Activated naive CD4-positive, alpha-beta T cell treated with anti-CD3 and anti-CD28 coated beads for 36 hours (primary cell): ENCODE data around the gene EMC9. TPM values are rescaled to one million over a fixed set of nuclear protein-coding genes. Genes with fewer than 3 reads are reported as not detected.

Source experiments
- CTCF ChIA-PET: fragments of 350-600 bp; sonication (Branson Sonifier 250); formaldehyde crosslinking; loops from one replicate; lab custom pipeline; 2021; ENCODE audit warnings: antibody characterized with exemption; lab: Charles Lee
- DNase-seq: peaks from one replicate; pipeline ENCODE4 v3.0.0-alpha.2; 2020
- H3K27ac Mint-ChIP-seq: one replicate; pipeline ENCODE4 v1.8.0; 2021; ENCODE audit warnings: mild to moderate bottlenecking, mixed read lengths
- H3K27me3 Mint-ChIP-seq: one replicate; pipeline ENCODE4 v1.8.0; 2021; ENCODE audit warnings: low read depth, mixed read lengths
- H3K36me3 Mint-ChIP-seq: one replicate; pipeline ENCODE4 v1.8.0; 2021; ENCODE audit warnings: low read depth, mixed read lengths
- H3K4me1 Mint-ChIP-seq: one replicate; pipeline ENCODE4 v1.8.0; 2021; ENCODE audit warnings: low read depth, mixed read lengths
- H3K4me3 Mint-ChIP-seq: one replicate; pipeline ENCODE4 v1.8.0; 2021; ENCODE audit warnings: mild to moderate bottlenecking, moderate library complexity, mixed read lengths
- H3K9me3 Mint-ChIP-seq: one replicate; pipeline ENCODE4 v1.8.0; 2021; ENCODE audit warnings: mixed read lengths
- intact Hi-C: fragments of 100-400 bp; cut with micrococcal nuclease; formaldehyde crosslinking; loops from one replicate; pipeline ENCODE4 v1.15.1; 2023
- total RNA-seq, 2 experiments: library from RNA; stranded (reverse); gene quantifications; one replicate each; pipeline ENCODE4 v1.2.3, GENCODE V29; 2021

EMC9 gene
- total RNA-seq, 2 experiments from 2014 or later, result 38.4 to 38.9 TPM

GRCh38 chr14:24098229-24098926 lies 43.0 kb downstream of the EMC9 start:
- intact Hi-C loops, result no loop called here
- peaks cover 22% of the 10 kb centered on the region for H3K4me1 Mint-ChIP-seq
- no peaks in the 10 kb centered on the region for H3K27me3 Mint-ChIP-seq
- DNase-seq, result no peak
- CTCF ChIA-PET, result interaction anchor here (0.5 to 1.8 kb wide), 4 partner anchors 10 to 63 kb away, joined by 3 to 12 read pairs (median 6); partner anchors contain the start of gene IRF9
- no peak overlapping the region for H3K4me3 Mint-ChIP-seq
- H3K36me3 Mint-ChIP-seq, result peaks cover 60% of the 10 kb centered on the region
- no peaks in the 10 kb centered on the region for H3K9me3 Mint-ChIP-seq
- no peak overlapping the region for H3K27ac Mint-ChIP-seq

- CTCF ChIA-PET, result interaction anchor here (1.8 to 9.1 kb wide), 4 partner anchors 9 to 40 kb away, joined by 9 to 386 read pairs (median 151); partner anchors contain the start of gene CARMIL3
- intact Hi-C loops, result no loop called here
- H3K27me3 Mint-ChIP-seq, result no peaks in the 10 kb centered on the region
- peaks cover 47% of the 10 kb centered on the region for H3K36me3 Mint-ChIP-seq
- no peak for DNase-seq
- peak overlapping the region; percentile 47 for H3K27ac Mint-ChIP-seq
- no peaks in the 10 kb centered on the region for H3K9me3 Mint-ChIP-seq
- H3K4me3 Mint-ChIP-seq, result peak overlapping the region; percentile 50
- peaks cover 29% of the 10 kb centered on the region for H3K4me1 Mint-ChIP-seq
These were observed 44.7 kb downstream of the EMC9 start for GRCh38 chr14:24096545-24097181.

GRCh38 chr14:24095271-24096068 lies 45.9 kb downstream of the EMC9 start:
- CTCF ChIA-PET, result interaction anchor here (0.8 to 9.1 kb wide), 6 partner anchors 11 to 464 kb away, joined by 3 to 386 read pairs (median 40); partner anchors contain the start of genes CARMIL3, EMC9 and IRF9
- Mint-ChIP-seq H3K4me1 (peaks cover 32% of the 10 kb centered on the region), H3K4me3 (peak overlapping the region; percentile 99), H3K27me3 (no peaks in the 10 kb centered on the region), H3K9me3 (no peaks in the 10 kb centered on the region), H3K36me3 (peaks cover 37% of the 10 kb centered on the region), H3K27ac (peak overlapping the region; percentile 98)
- intact Hi-C loops, result loop anchor here (2.0 kb wide), 2 partner anchors 107 to 627 kb away; partner anchors contain the start of genes DHRS4L2 and NGDN
- peak; percentile 64 for DNase-seq

GRCh38 chr14:24094841-24095270 lies 46.5 kb downstream of the EMC9 start:
- Mint-ChIP-seq H3K27ac (peak overlapping the region; percentile 98), H3K9me3 (no peaks in the 10 kb centered on the region), H3K36me3 (peaks cover 31% of the 10 kb centered on the region), H3K27me3 (no peaks in the 10 kb centered on the region), H3K4me3 (peak overlapping the region; percentile 99), H3K4me1 (peaks cover 32% of the 10 kb centered on the region)
- intact Hi-C loops, result loop anchor here (1.0 to 5.0 kb wide), 11 partner anchors 14 to 774 kb away; partner anchors contain the start of genes CHMP4A, DCAF11, DHRS1 and DHRS4L2
- DNase-seq, result no peak
- CTCF ChIA-PET, result interaction anchor here (0.8 to 9.1 kb wide), 6 partner anchors 11 to 463 kb away, joined by 3 to 386 read pairs (median 40); partner anchors contain the start of genes CARMIL3, EMC9 and IRF9

- Mint-ChIP-seq H3K27ac (peak within 1 kb of the TSS; percentile 98), H3K36me3 (peaks cover 25% of the 10 kb centered on the region), H3K9me3 (no peaks in the 10 kb centered on the region), H3K27me3 (no peaks in the 10 kb centered on the region), H3K4me3 (peak within 1 kb of the TSS; percentile 99), H3K4me1 (peaks cover 32% of the 10 kb centered on the region)
- peak; percentile 94 for DNase-seq
- CTCF ChIA-PET, result interaction anchor here (1.2 to 9.1 kb wide), 5 partner anchors 12 to 67 kb away, joined by 3 to 386 read pairs (median 76); partner anchors contain the start of genes CARMIL3 and IRF9
- intact Hi-C loops, result loop anchor here (1.0 to 5.0 kb wide), 11 partner anchors 15 to 773 kb away; partner anchors contain the start of genes CHMP4A, DCAF11, DHRS1 and DHRS4L2
These were observed 47.2 kb downstream of the EMC9 start, which contains the start of gene PCK2 for GRCh38 chr14:24093901-24094840. Gene PCK2, plus strand, starts transcription at chr14:24094311. Its CDS starts 95 bp downstream, at chr14:24094406.

- Mint-ChIP-seq H3K36me3 (peaks cover 23% of the 10 kb centered on the region), H3K4me1 (peaks cover 32% of the 10 kb centered on the region), H3K9me3 (no peaks in the 10 kb centered on the region), H3K27ac (peak overlapping the region; percentile 98), H3K27me3 (no peaks in the 10 kb centered on the region), H3K4me3 (peak overlapping the region; percentile 99)
- no peak for DNase-seq
- CTCF ChIA-PET, result interaction anchor here (0.8 to 9.1 kb wide), 10 partner anchors 8 to 123 kb away, joined by 3 to 386 read pairs (median 4); partner anchors contain the start of gene CARMIL3
- intact Hi-C loops, result loop anchor here (5.0 kb wide), 2 partner anchors 204 to 349 kb away; partner anchors contain the start of genes DHRS1, NOP9 and SDR39U1
These were observed 48.0 kb downstream of the EMC9 start for GRCh38 chr14:24093207-24093900.

- Mint-ChIP-seq H3K27ac (peak overlapping the region; percentile 98), H3K27me3 (no peaks in the 10 kb centered on the region), H3K4me3 (peak overlapping the region; percentile 99), H3K9me3 (no peaks in the 10 kb centered on the region), H3K4me1 (peaks cover 32% of the 10 kb centered on the region), H3K36me3 (peaks cover 22% of the 10 kb centered on the region)
- CTCF ChIA-PET, result interaction anchor here (0.8 to 9.1 kb wide), 11 partner anchors 8 to 122 kb away, joined by 3 to 386 read pairs (median 3); partner anchors contain the start of gene CARMIL3
- intact Hi-C loops, result loop anchor here (5.0 kb wide), 2 partner anchors 205 to 350 kb away; partner anchors contain the start of genes DHRS1, NOP9 and SDR39U1
- DNase-seq, result no peak
These were observed 48.7 kb downstream of the EMC9 start for GRCh38 chr14:24092505-24093206.

- DNase-seq, result no peak
- CTCF ChIA-PET, result interaction anchor here (0.5 to 9.1 kb wide), 9 partner anchors 11 to 115 kb away, joined by 3 to 386 read pairs (median 4); partner anchors contain the start of gene CARMIL3
- H3K4me1 Mint-ChIP-seq, result peaks cover 32% of the 10 kb centered on the region
- H3K27ac Mint-ChIP-seq, result no peak overlapping the region
- intact Hi-C loops, result loop anchor here (5.0 kb wide), 2 partner anchors 205 to 350 kb away; partner anchors contain the start of genes DHRS1, NOP9 and SDR39U1
- no peaks in the 10 kb centered on the region for H3K9me3 Mint-ChIP-seq
- no peak overlapping the region for H3K4me3 Mint-ChIP-seq
- no peaks in the 10 kb centered on the region for H3K27me3 Mint-ChIP-seq
- peaks cover 22% of the 10 kb centered on the region for H3K36me3 Mint-ChIP-seq
These were observed 49.3 kb downstream of the EMC9 start for GRCh38 chr14:24092110-24092504.

- CTCF ChIA-PET, result interaction anchor here (0.6 to 9.1 kb wide), 18 partner anchors 9 to 507 kb away, joined by 3 to 386 read pairs (median 4); partner anchors contain the start of genes CARMIL3, DCAF11, EMC9 and NRL
- H3K4me3 Mint-ChIP-seq, result no peak overlapping the region
- no peaks in the 10 kb centered on the region for H3K27me3 Mint-ChIP-seq
- peaks cover 15% of the 10 kb centered on the region for H3K4me1 Mint-ChIP-seq
- intact Hi-C loops, result loop anchor here (1.0 to 5.0 kb wide), 7 partner anchors 19 to 352 kb away; partner anchors contain the start of genes DHRS1, IRF9, NOP9 and SDR39U1
- no peak overlapping the region for H3K27ac Mint-ChIP-seq
- DNase-seq, result no peak
- peaks cover 4% of the 10 kb centered on the region for H3K36me3 Mint-ChIP-seq
- no peaks in the 10 kb centered on the region for H3K9me3 Mint-ChIP-seq
These were observed 51.5 kb downstream of the EMC9 start for GRCh38 chr14:24089890-24090289.
